Activated CD4-positive, alpha-beta T cell treated with anti-CD3 and anti-CD28 coated beads, Interleukin-2, Interleukin-6, amounts not matched to agents 100 ng/mL and 50 ng/mL, durations not matched to agents 16 hours and 8 hours (primary cell): ENCODE results near the gene MEGF8.

Experiments used
- DNase-seq: peaks from one replicate; pipeline ENCODE4 v3.0.0-alpha.2; 2020

Gene MEGF8

GRCh38 chr19:42286349-42287016 is 39.0 kb upstream of the MEGF8 start:
- DNase-seq = no peak

GRCh38 chr19:42287017-42287826 is 38.2 kb upstream of the MEGF8 start:
- no peak for DNase-seq

- DNase-seq = no peak
These were observed 37.7 kb upstream of the MEGF8 start for GRCh38 chr19:42287827-42288107.

GRCh38 chr19:42288387-42288786 is 37.0 kb upstream of the MEGF8 start:
- DNase-seq = no peak

GRCh38 chr19:42288881-42289555 is 36.4 kb upstream of the MEGF8 start:
- DNase-seq = no peak

- DNase-seq = no peak
These were observed 35.8 kb upstream of the MEGF8 start for GRCh38 chr19:42289556-42290041.

- no peak for DNase-seq
These were observed 35.3 kb upstream of the MEGF8 start for GRCh38 chr19:42290136-42290522.

- peak; percentile 57 for DNase-seq
These were observed 34.7 kb upstream of the MEGF8 start for GRCh38 chr19:42290523-42291434.

- DNase-seq = no peak
These were observed 34.0 kb upstream of the MEGF8 start for GRCh38 chr19:42291435-42291810.

GRCh38 chr19:42292042-42292960 is 33.1 kb upstream of the MEGF8 start:
- no peak for DNase-seq

GRCh38 chr19:42292963-42293362 is 32.5 kb upstream of the MEGF8 start:
- DNase-seq = no peak

- no peak for DNase-seq
These were observed 31.9 kb upstream of the MEGF8 start for GRCh38 chr19:42293540-42293939.

GRCh38 chr19:42293948-42294347 is 31.5 kb upstream of the MEGF8 start:
- no peak for DNase-seq

GRCh38 chr19:42294471-42295137 is 30.8 kb upstream of the MEGF8 start:
- no peak for DNase-seq

GRCh38 chr19:42295342-42295741 is 30.1 kb upstream of the MEGF8 start:
- no peak for DNase-seq

GRCh38 chr19:42295831-42296525 is 29.5 kb upstream of the MEGF8 start:
- peak; percentile 91 for DNase-seq

- no peak for DNase-seq
These were observed 28.4 kb upstream of the MEGF8 start for GRCh38 chr19:42297039-42297438.

- DNase-seq = peak; percentile 30
These were observed 23.7 kb upstream of the MEGF8 start, which contains the start of gene PRR19 for GRCh38 chr19:42301646-42302203. Gene PRR19, plus strand, starts transcription at chr19:42302132. Its CDS starts 7,453 bp downstream, at chr19:42309585.

- DNase-seq = no peak
These were observed 22.4 kb upstream of the MEGF8 start for GRCh38 chr19:42303101-42303464.

- no peak for DNase-seq
These were observed 21.6 kb upstream of the MEGF8 start for GRCh38 chr19:42303876-42304275.
